GM21723 (cell line): ENCODE data around the gene TCTN1.
"Not testable (repeated sequence)": the region's sequence is repeated elsewhere in the genome, so short reads cannot be mapped to it uniquely, and the experiment has no call there.

ENCODE experiments used
- ATAC-seq: cut with Tn5 transposase; IDR thresholded peaks from one replicate; pipeline ENCODE4 v1.9.1; 2021; ENCODE audit warnings: mild to moderate bottlenecking, moderate library complexity; ENCODE audit not compliant: unreplicated experiment

TCTN1 gene

DNA sequence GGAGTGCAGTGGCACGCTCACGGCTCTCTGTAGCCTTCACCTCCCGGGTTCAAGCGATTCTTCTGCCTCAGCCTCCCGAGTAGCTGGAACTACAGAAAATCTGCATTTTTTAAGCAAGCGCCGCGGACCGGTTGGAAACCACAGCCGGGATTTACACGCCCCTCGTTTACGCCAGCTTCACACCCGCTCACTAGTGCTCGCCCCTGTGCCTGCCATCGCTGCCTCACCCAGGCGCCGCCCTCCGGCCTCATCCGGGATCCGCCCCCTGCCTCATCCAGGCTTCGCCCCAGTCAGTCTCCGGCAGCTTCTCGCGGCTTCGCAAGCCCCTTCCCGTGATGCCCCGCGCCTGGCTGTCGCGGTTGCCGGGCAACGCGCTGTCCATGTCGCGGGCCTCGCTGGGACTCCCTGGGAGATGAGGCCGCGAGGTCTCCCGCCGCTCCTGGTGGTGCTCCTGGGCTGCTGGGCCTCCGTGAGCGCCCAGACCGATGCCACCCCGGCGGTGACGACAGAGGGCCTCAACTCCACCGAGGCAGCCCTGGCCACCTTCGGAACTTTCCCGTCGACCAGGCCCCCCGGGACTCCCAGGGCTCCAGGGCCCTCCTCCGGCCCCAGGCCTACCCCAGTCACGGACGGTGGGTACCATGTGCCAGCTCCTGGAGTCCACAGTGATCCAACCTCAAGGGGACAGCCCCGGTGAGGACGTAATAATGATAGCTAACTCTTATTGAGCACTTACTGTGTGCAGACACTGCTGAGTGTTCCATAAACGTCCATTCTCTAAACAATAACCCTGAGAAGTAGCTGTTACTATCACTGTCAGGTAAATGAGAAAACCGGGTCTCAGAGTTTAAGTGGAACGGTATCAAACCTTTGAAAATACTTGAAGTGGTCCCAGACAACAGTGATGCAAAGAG lies at the start of gene TCTN1:
TSS of gene TCTN1 (plus strand) at position 359 of the 914 bp plus-strand sequence. CDS start at position 413, 54 bp downstream.
- ATAC-seq: peak; percentile 91

DNA sequence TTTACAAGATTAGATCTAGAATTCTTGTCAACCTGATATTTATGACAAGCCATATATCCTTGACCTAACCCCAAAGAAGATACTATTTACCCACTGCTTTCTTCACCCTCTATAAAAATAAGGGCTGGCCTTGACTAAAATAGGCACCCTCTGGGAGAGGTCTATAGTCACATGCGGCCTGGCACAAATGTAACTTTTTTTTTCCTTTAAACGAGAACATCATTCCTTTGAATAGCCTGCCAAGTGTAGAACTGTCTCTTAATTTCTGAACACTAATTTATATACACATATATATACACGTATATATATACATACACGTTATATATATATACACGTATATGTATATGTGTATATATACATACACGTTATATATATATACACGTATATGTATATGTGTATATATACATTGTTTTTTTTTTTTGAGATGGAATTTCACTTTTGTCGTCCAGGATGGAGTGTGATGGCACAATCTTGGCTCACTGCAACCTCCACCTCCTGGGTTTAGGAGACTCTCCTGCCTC lies 49.4 kb upstream of the TCTN1 start:
- ATAC-seq: no peak

DNA sequence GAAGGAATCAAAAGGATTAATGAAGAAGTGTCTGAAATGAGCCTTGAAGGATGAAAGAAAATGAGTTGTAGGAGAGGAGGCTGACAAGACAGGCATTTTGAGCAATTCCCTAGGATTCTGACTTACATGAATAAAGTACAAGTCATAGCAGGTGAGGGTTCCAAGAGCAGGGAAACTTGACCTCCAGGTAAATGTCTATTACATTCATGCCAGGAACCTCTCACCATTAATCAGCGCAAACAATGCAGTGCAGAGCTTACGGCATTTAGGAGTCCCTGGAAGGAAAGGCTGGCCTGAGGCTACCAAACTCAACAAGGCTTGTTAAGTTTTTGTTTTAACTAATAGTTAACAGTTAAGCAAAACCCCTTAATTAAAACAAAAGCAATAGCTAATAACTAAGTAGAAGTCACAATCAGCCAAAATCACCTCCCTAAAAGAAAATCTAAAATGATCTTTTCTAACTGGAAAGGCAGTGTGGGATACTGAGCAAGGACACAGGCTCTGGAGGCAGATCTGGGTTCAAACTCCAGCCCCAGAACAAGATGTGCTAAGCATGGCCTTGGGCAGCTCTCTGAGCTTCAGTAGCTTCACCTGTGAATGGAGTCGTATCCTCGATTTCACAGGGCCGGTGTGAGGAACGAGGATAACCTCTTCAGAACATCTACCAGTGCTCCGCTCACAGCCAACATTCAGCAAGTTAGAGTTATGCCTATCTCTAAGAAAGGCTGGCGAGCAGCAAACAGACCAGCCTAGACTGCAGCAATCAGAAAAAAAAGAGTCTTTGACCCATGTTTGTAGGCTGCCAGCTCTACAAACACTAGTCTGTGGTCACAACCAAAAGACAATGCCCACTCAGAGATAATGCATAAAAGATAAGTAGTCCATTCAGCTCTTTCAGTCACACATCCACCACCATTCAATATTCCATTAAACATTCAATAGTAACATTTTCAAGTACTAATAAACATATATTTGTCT lies 47.7 kb upstream of the TCTN1 start:
- no peak for ATAC-seq

DNA sequence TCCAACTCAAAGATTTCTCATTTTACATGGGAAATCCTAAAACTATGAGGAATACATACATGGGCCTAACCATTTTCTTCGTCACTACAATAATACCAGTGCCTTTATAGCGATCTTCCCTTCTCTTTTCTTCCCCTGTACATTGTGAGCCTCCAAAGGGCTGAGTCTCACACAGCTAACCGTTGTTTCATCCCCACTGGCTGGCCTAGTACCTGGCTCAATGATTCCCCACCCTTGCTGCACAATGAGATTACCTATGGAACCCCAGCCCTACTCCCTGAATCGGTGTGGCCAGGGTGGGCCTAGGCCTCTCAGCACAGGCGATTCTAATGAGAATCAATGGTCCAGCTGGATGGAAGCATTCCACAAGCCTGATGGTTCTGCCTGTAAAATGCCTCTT lies 46.9 kb upstream of the TCTN1 start:
- no peak for ATAC-seq

DNA sequence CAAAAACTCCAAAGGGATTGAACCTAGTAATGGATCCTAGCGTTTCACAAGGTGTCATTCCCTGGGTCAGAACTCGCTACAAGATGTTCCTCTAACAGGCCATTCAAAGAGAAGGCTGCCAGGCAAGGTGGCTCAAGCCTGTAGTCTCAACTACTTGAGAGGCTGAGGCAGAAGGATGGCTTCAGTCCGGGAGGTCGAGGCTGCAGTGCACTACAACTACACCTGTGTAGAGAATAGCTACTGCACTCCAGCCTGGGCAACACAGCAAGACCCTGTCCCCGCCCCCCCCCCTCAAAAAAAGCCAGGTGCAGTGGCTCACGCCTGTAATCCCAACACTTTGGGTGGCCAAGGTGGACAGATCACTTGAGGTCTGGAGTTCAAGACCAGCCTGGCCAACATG lies 45.2 kb upstream of the TCTN1 start:
- ATAC-seq: no peak

DNA sequence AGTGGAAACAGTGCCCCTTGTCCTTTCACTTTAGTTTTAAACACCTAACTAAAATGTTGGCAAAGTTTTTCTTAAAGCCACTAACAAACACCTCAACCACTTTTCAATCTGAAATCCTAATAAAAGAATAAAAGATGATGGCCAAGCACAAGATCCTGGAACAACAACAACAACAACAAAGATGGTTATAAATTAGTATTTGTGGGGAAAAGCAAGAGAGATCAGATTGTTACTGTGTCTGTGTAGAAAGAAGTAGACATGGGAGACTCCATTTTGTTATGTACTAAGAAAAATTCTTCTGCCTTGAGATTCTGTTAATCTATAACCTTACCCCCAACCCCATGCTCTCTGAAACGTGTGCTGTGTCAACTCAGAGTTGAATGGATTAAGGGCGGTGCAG lies 44.1 kb upstream of the TCTN1 start:
- not testable (repeated sequence) for ATAC-seq

DNA sequence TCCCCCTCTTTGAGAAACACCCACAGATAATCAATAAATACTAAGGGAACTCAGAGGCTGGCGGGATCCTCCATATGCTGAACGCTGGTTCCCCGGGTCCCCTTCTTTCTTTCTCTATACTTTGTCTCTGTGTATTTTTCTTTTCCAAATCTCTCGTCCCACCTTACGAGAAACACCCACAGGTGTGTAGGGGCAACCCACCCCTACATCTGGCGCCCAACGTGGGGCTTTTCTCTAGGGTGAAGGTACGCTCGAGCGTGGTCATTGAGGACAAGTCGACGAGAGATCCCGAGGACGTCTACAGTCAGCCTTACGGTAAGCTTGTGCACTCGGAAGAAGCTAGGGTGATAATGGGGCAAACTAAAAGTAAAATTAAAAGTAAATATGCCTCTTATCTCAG lies 43.1 kb upstream of the TCTN1 start:
- ATAC-seq: not testable (repeated sequence)

DNA sequence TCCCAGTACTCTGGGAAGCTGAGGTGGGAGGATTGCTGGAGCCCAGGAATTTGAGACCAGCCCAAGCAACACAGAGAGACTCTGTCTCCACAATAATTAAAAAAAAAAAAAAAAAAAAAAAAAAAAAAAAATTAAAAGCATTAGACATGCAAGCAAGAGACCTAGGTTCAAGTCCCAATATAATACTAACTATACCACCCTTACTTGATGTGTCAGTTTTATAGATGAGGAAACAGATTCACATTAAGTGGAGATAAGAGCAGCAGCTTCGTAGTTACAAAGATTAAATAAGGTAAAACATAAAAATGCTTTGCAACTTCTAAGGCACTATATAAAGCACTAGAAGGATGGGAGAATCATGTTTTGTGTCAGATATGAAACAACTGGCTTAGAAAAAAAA lies 39.9 kb upstream of the TCTN1 start:
- no peak for ATAC-seq

DNA sequence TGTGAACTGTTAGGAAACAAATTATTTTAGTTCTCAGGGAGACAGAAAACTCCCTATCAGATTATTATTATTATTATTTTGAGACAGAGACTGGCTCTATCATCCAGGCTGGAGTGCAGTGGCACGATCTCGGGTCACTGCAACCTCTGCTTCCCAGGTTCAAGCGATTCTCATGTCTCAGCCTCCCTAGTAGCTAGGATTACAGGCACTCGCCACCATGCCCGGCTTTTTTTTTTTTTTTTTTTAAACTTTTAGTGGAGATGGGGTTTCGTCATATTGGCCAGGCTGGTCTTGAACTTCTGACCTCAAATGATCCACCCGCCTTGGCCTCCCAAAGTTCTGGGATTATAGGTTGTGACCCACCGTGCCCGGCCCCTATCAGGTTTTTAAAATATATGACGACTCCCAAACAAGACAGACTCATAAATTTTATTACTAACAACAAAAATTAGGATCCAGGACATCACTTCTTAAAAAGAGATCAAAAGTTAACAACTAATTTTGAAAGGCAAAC lies 39.2 kb upstream of the TCTN1 start:
- not testable (repeated sequence) for ATAC-seq

DNA sequence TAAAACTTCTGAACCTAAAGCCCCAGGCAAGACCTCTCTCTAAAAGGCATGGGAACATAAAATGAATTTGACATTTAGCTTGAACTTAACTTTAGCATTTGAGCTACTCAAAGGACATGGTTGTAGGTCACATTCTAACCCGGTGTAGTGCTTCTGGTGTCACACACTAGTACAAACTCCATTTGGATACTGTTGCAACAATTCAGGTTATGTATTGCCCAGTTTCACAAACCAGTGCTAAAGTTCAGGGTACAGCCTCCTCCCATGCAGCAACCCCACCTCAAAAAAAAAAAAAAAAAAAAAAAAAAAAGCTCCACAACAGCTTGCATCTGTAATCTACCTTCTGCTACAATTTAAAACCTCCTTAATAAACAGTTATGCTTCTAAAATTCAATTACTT lies 38.6 kb upstream of the TCTN1 start:
- no peak for ATAC-seq

DNA sequence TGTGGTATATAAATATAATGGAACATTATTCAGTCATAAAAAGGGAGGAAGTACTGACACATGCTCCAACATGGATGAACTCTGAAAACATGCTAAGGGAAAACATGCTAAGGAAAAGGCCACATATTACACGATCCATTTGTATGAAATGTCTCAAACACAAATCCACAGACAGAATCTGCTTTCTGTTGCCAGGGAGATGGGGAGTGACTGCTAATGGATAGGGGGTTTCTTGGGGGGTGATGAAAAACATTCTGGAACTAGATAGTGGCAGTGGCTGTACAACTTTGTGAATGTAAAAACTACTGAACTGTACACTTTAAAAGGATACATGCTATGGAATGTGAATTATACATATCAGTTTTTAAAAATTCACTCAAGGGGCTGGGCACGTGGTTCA lies 37.4 kb upstream of the TCTN1 start:
- no peak for ATAC-seq

DNA sequence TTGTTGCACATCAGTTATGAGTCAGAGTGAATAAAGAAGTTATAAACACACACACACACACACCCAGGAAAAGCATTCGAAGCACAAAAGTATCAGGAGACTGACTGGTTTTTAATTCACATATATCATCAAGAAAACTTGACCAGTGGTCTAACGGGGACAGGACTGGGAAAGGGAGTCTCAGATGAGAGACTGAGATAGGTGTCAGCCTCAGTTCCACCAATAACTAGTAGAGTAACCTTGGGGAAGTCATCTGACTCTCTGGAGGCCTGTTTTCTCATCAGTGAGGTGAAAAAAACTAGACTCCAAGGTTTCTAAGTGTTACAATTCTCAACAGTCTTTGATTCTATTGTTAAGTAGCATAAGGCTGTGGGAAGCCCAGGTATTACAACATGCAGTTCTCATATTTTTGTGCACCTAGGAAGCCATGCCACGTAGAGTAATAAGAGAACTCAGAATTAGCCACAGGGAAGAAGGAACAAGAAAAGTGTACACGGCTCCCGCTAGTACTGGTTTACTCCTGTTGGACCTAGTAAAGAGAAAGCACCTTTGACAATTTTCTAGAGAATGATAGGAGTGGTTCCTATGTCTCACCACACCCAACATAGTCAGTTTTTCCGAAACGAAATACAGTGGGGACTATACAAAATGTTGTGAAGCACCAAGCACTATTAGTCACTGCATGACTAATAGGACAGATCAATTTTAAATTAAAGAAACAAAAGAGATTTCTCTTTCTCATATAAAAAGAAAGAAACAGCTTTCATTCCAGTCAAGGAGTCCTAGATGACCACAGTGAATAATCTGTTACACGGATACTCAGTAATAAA lies 35.9 kb upstream of the TCTN1 start:
- ATAC-seq: no peak

DNA sequence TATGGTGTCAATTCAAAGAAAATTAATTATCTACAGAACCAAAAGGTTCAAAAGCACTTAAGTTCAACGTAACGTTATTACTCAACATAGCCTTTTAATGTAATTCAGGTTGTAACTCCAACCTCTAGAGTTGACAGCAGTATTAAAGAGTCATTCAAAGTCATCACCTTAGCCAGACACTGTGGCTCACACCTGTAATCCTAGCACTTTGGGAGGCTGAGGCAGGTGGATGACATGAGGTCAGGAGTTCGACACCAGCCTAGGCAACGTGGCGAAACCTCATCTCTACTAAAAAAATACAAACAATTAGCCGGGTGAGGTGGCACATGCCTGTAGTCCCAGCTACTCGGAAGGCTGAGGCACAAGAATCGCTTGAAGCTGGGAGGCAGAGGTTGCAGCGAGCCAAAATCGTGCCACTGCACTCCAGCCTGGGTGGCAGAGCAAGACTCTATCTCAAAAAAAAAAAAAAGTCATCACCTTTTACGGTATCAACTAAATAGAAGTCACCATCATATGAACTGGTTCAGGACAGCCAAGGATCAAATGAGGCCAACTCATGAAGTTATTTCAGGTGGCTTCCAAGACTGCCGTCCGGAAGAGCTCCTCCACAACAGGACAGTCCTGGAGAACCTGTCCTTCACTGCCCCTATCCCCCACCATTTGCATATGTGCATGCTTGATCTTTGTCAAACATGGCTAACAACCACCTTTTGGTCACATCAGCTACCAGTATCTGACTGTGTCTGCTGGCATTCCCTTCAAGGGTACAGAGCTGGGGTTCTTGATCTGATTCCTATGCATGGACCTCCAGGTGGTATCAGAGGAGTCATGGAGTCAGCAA lies 35.0 kb upstream of the TCTN1 start:
- ATAC-seq: no peak

DNA sequence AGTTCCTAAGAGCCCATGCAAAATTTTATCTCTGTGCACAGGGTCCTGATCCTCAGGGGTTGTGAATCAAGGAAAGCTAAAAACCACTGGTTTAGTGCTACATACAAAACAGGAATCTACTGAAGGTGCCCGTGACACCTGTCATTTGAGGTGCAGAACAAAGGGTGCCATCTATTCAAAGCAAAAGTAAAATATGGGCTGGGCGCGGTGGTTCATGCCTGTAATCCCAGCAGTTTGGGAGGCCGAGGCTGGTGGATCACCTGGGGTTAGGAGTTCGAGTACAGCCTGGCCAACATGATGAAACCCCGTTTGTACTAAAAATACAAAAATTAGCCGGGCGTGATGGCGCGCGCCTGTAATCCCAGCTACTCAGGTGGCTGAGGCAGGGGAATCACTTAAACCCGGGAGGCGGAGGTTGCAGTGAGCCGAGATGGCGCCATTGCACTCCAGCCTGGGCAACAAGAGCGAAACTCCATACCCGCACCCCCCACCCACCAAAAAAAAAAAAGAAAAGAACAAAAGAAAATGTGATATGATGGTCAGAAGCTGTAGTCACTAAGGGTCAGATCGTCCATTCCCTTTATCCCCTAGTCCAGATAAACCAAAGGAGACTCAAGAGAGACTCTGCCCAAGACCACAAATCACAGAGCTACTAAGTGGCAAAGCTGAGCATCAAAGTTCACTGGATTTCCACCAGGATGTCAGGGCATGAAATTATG lies 34.2 kb upstream of the TCTN1 start:
- ATAC-seq: no peak

DNA sequence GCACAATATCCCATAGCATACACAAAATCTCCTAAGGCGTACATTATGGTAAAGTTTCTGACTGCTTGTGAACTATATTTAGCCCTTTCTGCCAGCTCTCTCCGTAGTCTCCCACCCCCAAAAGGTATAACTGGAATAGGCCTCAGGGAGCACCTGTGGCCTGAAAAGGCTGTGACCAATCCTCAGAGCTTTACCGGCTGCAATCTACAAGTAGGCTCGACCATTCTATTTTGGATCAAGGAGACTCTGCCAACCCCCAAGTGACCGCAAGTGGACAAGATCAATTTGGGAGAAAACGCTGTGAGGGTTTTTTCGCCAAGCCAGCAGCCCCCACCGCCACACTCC lies 32.0 kb upstream of the TCTN1 start:
- no peak for ATAC-seq

DNA sequence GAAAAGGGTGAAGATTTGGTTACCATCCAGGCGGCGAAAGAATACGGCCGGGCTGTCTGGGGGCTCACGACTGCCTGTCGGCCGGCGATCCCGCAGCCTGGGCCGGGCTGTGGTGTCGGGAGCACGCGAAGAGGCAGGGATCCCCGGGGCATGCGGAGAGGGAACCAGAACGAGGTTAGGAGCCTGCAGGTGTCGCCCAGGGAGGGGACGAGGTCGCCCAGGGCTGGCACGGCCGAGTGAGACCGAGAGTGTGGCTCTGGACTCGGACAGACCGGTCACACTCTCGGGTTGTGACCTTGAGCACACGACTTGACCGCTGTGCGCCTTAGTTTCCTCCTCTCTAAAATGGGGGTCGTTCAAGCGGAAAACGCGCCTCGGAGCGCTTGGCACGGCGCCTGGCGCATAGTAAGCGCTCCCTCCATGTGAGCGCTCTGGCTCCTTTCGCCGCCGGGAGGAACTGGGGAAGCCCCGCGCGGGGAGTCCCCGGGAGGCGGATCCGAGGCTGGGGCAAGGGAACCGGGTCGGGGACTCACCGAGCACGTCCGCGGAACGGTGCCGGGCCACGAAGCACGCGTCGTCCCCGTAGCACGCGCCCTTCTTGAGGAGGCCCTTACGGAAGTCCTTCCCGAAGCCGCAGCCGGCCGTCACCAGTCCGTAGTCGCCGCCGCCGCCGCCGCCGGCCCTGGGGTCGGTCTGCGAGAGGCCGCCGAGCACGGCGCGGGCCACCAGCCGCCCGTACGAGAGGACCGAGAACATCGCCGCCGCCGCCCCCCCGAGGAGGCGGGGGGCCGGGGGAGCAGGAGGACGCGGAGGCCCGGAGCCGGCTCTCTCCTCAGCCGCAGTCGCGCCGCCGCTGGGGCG lies 31.4 kb upstream of the TCTN1 start:
- peak; percentile 50 for ATAC-seq

DNA sequence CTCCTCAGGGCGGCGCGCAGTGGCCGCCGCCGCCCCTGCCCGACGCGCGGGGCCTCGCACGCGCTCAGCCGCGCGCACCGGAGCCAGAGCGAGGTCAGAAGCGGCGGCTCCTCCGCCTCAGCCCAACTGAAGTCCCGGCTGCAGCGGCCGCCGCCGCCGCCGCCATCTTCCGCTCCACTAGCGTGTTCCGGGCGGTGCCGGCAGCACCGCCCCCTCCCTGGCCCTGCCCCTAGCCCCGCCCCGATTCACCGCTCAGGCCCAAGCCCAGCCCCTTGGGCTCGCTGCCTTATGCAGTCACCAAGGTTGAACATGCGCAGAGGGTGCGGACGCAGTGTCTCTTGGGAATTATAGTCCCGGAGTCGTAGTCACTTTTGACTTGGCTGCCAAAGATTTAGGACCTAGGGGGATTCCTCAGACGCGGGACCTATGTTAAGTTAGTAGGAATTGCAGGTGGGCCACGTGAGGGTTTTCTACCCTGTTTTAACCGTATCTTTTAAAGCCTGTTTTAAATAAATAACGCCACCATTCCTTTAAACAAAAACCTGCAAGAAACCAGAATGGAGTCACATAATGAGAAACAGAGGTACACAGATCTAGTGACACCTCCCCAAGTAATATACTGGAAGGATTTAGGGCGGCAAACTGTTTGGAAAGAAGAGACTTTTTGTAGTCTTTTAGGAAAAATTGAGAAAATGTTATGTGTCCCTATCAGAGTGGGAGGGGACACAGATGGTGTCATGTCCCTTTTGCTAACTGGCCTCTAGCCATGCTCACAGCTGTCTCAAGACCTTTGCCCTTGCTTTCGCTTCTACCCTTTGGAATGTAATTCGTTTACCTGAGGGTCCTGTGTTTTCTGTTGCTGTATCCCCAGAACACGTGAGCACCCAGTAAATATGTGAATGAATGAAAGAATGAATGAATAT lies 30.5 kb upstream of the TCTN1 start, which contains the start of gene PPTC7:
TSS of gene PPTC7 (minus strand) at position 182 of the 923 bp plus-strand sequence. CDS start 287 bp downstream, outside the sequence.
- ATAC-seq: peak; percentile 76
